GM21367 (cell line): ENCODE data around the gene WNT5A.

Source experiments
- ATAC-seq: cut with Tn5 transposase; IDR thresholded peaks from one replicate; pipeline ENCODE4 v1.9.1; 2021; ENCODE audit not compliant: unreplicated experiment

WNT5A gene

GRCh38 chr3:55452886-55453285 lies 34.2 kb downstream of the WNT5A start:
- no peak for ATAC-seq

DNA sequence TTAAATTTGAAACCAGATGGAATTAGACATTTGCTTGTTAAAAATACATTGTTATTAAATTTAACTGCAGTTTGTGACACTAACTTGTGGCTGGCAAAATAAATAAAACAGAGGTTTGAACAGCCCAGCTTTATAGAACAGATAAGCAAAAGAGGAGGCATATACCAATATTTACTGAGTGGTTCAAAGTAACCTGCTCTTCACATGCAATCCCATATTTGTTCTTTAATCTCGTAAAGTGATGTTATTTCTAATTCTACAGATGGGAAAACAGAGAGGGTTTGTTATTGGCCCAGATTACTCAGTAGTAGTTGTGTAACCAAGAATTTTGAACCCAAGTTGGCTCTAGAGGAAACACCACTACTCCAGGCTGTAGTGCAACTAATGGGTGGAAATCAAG lies 37.6 kb downstream of the WNT5A start:
- ATAC-seq = no peak

DNA sequence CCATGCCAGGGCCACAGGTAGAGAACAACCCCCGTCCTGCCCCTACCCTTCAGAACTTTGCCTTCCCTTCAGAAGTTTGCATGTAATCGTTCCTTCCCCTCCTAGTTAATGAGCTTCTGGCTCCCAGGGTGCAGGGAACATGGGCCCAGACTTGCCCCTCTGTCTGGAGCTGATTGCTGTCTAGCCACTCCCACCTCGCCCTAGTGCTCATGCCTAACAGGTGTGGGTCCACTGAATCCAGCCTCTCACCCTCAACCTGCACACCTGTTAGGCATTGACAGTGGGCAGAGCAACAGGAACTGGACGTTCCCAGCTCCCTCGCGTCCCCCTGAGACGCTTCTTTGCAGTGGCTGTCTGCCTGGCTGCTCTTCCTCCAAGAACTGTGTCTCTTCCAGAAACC lies 40.3 kb downstream of the WNT5A start:
- ATAC-seq = no peak

GRCh38 chr3:55445551-55445950 lies 41.6 kb downstream of the WNT5A start:
- ATAC-seq = no peak

GRCh38 chr3:55443346-55443745 lies 43.8 kb downstream of the WNT5A start:
- no peak for ATAC-seq

- ATAC-seq = no peak
Observed at GRCh38 chr3:55442861-55443260, 44.2 kb downstream of the WNT5A start.

- no peak for ATAC-seq
Observed at GRCh38 chr3:55441499-55441898, 45.6 kb downstream of the WNT5A start.

DNA sequence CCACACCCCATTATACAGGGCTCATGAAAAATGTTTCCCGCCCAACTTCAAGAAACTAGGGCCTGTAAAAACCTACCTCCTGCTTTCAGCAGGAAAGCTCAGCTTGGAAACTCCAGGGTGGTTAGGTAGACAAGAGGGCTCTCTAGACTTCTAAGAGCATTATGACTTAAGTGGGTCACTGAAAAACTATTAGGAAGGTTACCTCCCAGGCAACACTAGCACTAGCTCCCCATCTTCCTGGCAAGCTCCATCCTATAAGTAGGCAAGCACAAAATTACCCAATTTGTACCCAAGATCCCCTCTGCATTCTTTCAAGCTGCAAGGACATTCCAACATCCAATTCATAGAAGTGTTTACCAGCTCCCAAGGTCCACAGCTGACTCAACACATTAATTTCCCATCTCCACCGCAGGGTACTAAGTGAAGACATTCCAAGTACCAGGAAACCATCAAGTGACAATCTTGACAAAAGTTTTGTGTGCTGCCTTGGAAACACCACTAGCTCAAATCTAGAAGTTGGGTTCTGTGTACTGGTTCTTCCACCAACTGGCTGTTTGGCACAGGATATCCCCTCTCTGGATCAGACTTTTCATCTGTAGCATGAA lies 46.9 kb downstream of the WNT5A start:
- ATAC-seq = no peak

GRCh38 chr3:55439657-55440056 lies 47.4 kb downstream of the WNT5A start:
- no peak for ATAC-seq

GRCh38 chr3:55436644-55437043 lies 50.5 kb downstream of the WNT5A start:
- no peak for ATAC-seq

- ATAC-seq = no peak
Observed at GRCh38 chr3:55435491-55435890, 51.6 kb downstream of the WNT5A start.

DNA sequence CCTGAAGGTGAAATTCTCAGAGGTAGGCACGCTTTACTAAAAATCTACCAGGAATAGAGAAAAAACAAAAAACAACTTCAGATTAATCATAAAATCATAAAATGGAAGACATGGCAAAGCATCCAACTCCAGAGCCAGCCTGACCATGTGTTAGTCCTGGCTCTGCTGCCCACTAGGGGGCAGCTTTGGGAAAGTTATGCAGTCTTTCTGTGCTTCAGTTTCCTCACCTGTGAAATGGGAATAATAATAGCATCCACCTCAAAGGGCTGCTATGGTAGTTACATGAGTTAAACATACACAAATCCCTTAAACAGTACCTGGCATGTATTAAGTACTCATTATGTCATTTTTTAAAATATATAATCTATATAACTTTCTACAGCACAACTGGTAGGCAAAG lies 52.3 kb downstream of the WNT5A start:
- ATAC-seq = no peak

GRCh38 chr3:55431041-55431440 lies 56.1 kb downstream of the WNT5A start:
- ATAC-seq = no peak

DNA sequence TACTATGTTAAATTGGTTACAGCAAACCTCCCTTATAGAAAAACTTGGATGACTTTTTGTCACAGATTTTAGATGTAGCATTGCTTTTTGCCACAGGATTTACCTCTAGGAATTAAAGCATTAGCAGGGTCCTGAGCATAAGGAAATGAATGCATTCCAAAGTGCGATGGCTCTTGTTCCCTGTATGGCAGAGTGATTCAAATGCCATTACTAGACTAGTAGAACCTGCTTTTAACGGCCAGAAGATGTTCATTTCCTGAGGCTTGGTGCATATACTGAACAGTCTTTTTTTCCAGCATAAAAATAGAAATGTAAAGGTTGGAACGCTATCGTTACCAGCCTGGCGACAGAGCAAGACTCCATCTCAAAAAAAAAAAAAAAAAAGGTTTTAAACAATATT lies 59.4 kb downstream of the WNT5A start:
- no peak for ATAC-seq

- no peak for ATAC-seq
Observed at GRCh38 chr3:55426486-55426885, 60.6 kb downstream of the WNT5A start.

DNA sequence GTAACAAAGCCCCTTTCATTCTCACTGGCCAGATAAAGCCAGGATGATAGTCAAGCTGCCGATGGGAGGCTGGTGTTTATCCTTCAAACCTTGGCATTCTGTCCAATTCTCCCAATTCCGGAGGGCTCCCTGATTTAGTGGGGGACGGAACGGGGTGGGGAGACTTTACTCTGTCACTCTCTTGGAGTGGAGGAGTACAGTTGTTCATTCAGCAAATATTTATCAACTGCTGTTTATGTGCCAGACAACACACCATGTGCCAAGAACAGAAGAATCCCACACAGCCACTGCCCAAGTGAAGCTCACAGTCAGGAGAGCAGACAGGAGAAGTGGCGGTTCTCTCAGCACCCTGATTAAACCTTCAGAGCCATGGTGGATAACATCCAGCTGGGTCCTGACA lies 63.3 kb downstream of the WNT5A start:
- ATAC-seq = no peak

GRCh38 chr3:55417211-55417610 lies 69.9 kb downstream of the WNT5A start:
- no peak for ATAC-seq

DNA sequence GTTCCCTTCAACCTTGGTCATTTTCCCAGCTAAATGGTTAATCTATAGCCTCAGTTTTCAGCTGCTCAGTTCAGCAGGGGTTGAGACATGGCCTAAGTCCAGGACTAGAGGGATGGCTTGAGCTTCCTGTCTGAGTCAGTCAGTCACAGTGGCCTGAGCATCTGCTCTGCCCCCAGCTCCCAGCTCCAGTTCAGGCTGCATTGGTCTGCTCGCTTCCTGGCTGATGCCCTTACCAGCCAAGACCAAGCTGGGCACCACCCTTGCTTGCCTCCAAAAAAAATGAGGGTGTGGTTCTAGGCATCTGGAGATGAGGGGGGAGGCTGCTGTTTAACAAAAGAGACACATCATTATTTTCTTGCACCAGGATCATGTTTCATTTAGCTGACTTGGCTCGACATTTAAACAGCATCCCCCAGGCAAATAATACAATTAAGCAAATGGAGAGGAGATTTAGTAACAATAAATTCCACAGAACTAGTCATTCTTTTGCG lies 70.7 kb downstream of the WNT5A start:
- no peak for ATAC-seq
